ENCODE measurements around the gene RPS8.
"Not testable (repeated sequence)": the region's sequence is repeated elsewhere in the genome, so short reads cannot be mapped to it uniquely, and the experiment has no call there.

Gene RPS8

DNA sequence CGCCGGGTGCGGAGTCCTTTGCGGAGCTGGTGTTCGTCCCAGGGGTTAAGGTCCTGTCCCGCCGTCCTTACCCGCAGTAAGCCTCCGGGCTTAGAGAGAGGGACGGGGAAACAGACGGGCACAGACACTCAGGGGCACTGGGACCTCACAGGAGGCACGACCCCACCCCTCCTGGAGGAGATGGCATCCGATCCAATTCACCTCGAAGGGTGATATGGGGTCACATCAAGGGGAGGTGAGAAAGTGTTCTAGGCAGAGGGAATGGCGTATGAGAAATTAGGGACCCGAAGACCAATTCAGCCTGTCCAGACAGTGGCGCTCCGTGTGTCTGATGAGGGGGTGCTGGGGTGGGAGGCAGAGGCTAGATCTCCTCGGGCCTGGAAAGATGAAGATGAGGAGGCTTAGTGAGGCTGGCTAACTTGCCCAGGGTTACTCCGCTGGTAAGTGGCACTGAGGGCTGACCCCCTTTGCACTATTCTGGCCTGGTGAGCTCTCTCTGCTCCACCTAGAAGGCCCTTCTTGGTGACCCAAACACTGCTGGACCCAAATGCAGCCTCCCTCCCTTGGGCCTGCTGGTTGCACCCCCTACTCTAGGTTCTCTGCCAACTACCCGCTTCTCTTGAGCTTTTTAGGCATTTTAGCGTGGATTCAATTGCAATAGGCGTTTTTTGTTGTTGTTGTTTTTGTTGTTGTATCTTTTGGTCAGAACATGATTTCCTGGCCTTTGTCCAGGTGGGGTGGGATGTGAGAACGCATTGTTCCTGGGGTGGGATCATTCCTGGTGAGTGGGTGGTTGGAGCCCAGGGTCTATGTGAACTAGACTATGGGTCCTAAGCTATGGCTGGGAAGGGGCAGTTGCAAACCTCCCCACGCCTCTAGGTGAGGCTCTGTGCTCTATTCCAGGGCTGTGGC, 45.2 kb downstream of the RPS8 start:
- DNase-seq = no peak

DNA sequence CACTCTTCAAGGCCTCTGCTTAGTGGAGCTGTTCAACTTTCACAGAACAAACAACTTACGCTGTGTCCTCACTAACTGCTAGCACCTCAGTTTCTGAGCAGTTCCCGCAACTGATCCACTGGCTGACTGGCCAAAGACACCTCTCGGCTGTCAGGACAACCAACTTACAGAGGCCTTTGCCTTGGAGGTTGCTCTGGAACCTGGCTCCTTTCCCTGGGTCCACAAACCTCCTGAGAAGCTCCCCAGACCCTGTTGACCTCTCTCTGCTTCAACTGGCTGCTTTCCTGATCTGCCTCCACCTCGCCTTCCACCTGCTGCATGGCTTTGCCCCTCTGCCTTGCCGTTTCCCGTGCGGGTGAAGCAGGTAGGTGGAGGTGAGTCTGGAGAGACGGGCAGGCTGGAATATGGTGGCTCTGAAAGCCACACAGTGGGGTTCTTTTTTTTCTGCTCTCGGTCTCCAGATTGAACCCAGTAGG, 45.9 kb downstream of the RPS8 start:
- DNase-seq = no peak

GRCh38 chr1:44822131-44822701, 46.9 kb downstream of the RPS8 start:
- no peak for DNase-seq

DNA sequence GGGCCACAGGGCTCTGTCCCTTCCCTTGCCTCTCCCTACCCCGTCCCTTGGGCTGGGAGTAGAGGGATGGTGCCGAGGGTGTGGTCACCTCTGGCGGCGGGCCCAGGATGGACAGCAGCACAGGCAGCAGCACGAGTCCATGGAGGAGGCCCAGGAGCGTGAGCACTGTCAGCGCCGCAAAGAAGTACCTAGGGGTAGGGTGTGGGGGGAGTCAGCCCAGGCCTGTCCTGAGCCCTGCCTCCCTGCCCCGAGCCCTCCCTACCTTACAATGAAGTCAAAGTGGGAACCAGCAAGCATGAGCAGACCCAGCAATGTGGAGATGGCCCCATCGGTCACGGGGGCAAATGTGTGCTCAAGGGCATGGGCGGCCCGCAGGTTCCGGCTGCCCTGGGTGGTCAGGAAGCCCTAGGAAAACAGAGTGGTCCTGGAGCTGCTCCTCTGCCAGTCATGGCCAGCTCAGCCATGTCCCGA, 47.7 kb downstream of the RPS8 start:
- DNase-seq = no peak

DNA sequence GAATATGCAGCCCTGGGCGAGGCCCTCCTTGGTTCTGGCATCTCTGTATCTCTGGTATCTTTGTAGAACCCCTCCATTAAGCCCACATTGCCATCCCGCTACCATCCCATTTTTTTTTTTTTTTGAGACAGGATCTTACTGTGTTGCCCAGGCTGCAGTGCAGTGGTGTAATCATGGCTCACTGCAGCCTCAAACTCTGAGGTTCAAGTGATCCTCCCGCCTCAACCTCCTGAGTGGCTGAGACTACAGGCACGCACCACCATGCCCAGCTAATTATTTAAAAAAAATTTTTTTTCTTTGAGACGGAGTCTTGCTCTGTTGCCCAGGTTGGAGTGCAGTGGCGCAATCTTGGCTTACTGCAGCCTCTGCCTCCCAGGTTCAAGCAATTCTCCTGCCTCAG, 49.1 kb downstream of the RPS8 start:
- not testable (repeated sequence) for DNase-seq

DNA sequence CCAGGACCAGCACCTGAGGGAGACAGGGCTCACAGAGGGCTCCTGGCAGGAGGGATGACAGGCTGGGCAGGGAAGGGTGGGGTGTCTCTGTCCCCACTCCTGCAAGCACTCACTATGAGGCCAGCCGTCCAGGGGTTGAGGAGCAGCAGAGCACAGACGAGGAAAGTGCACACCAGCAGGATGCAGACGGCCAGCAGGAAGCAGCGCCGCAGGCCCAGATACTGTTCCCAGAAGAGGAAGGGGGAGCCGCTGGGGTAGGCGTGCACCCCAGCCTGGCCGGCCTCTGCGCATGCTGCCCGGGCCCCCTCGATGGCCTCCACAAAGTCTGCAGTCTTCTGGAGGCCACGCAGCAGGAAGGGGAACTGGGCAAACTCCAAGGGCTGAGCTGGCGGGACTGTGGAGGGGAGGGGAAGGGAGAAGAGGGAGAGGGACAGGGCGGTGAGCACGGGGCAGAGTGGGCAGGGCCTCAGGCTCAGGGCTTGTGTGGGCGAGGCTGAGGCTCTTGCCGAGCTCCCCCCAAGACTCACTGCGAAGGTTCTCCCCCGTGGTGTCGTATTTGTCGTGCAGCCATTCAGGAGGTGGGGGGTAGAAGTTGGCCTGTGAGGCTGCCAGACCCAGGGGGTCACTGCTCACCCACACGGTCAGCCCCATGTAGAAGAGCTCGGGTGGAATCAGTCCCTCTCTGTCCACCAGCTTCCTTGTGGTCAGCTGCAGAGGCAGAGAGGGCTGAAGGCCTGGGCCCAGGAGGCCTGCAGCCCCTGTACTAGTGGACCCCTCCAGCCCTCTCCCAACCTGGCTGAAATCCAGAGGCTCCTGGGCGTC, 51.2 kb downstream of the RPS8 start:
- DNase-seq = no peak

GRCh38 chr1:44827197-44828002, 52.1 kb downstream of the RPS8 start:
- no peak for DNase-seq

- DNase-seq = no peak
These were observed 52.8 kb downstream of the RPS8 start for GRCh38 chr1:44828003-44828651.
